Measurements from ENCODE around the gene MTFMT.
"Not testable (repeated sequence)": the region's sequence is repeated elsewhere in the genome, so short reads cannot be mapped to it uniquely, and the experiment has no call there.

MTFMT gene

GRCh38 chr15:65028921-65029735 is at the start of gene MTFMT:
MTFMT (minus strand) TSS chr15:65029639; CDS start chr15:65029613, 26 bp downstream.
- DNase-seq (ENCODE audit: low read depth) = peak; percentile 53

GRCh38 chr15:65077981-65078352 is 48.5 kb upstream of the MTFMT start:
- DNase-seq (ENCODE audit: low read depth) = no peak

GRCh38 chr15:65077291-65077980 is 48.0 kb upstream of the MTFMT start:
- no peak for DNase-seq (ENCODE audit: low read depth)

GRCh38 chr15:65076486-65077290 is 47.2 kb upstream of the MTFMT start, which contains the start of gene KBTBD13:
KBTBD13 (plus strand) TSS chr15:65076746; CDS start chr15:65076816, 70 bp downstream.
- DNase-seq (ENCODE audit: low read depth) = no peak

GRCh38 chr15:65075607-65076395 is 46.4 kb upstream of the MTFMT start:
- not testable (repeated sequence) for DNase-seq (ENCODE audit: low read depth)

GRCh38 chr15:65074946-65075345 is 45.5 kb upstream of the MTFMT start:
- DNase-seq (ENCODE audit: low read depth) = not testable (repeated sequence)

DNA sequence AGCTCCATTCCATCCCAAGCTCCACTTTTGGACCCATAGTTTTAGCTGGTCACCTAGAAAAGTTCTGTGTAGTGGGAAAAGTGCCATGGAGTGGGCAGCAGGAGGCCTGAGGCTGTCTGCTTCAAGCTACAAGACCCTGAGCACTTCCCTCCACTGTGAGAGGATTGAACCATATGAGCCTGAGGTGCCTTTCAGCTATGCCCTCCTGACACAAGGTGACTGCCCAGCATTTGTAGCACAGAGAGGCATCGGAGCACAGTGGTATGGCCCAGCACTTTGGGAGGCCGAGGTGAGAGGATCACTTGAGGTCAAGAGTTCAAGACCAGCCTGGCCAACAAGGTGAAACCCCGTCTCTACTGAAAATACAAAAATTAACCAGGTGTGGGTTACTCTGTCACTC is 43.2 kb upstream of the MTFMT start:
- DNase-seq (ENCODE audit: low read depth) = no peak

DNA sequence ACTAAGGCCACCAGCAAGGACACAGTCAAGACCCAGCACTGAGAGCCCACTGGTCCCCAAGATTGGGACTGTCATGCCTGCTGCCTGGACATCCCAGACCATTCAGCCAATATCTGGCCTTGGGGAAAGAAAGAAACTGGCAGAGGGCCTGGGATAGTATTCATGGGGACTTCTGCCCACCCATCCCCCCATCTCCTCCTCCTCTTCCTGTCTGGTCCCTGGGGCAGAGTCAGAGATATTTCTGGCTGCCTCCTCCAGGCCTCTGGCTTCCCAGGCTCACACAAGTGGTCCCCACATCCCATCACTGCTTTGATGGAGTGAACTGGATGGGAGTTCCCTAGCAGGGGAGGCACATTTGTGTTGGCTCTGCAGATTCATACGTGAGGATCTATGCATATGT is 42.6 kb upstream of the MTFMT start:
- no peak for DNase-seq (ENCODE audit: low read depth)

- DNase-seq (ENCODE audit: low read depth) = no peak
These were observed 42.0 kb upstream of the MTFMT start for GRCh38 chr15:65071381-65071811.

DNA sequence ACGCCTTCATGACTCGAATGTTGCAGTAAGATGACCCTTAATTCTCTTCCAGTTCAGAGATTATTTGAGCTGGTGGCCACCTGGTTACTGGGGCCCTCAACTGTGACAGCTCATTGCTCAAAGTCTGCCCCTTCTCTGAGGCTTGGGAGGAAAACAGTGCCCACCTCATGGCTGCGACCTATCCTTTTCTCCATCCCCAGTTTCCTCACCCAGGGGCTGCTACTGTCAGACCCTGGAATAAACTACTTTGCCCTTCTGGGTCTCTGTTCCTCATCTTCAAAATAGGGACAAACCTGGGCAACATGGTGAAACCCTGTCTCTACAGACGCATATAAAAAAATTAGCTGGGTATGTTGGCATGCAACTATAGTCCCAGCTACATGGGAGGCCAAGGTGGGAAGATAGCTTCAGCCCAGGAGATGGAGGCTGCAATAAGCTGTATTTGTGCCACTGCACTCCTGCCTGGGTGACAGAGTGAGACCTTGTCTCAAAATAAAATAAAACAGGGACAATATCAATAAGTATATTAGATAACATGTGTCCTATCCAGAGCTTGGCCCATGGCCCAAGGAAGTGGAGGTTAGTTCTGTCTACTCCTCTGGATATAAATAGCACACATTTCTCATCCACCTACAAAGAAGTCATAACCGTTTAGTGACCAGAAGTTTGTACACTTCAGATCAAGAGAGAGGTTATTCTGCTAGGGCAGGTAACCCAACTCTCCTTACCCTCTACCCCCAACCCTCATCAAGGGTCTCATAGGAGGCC is 40.5 kb upstream of the MTFMT start:
- no peak for DNase-seq (ENCODE audit: low read depth)

GRCh38 chr15:65069179-65069578 is 39.7 kb upstream of the MTFMT start:
- peak; percentile 77 for DNase-seq (ENCODE audit: low read depth)

- no peak for DNase-seq (ENCODE audit: low read depth)
These were observed 39.0 kb upstream of the MTFMT start for GRCh38 chr15:65068403-65068788.

DNA sequence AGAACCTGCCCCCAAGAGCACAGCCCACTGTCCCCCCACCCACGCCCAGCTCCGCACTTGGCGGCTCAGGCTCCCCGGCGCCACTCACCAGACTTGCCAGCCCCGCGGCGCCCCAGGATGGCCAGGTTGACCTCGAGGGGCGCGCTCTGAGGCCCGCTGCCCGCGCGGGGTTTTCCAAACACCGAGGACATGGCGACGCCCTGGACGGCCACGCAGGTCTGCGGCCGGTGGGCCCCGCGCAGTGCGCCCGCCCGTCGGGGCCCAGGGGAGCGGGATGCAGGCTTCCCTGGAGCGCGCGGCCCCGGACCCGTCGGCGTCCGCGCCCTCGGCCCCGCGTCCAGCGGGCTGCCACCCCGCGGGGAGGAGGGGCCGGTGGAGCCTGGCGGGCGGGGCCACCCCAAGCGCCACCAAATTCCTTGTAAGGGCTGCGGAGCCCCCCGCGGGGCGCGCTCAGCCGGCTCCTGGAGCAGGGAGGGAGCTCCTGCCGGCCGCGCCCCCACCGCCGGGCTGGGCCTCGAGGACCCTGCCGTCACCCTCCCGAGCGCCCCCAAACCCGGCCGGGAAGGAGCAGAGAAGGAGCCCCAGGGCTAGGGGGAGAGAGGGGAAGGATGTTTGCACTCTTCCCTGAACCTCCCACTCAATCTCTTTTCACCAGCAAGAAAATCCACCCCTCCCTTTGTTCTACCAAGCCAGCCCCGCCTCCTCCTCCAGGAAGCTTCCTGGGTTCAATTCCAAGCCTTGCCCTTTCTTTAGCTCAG is 38.4 kb upstream of the MTFMT start, which contains the start of gene RASL12:
RASL12 (minus strand) TSS at position 347 of the 758 bp plus-strand sequence; CDS start at position 191, 156 bp downstream.
- DNase-seq (ENCODE audit: low read depth) = no peak

- DNase-seq (ENCODE audit: low read depth) = no peak
These were observed 37.8 kb upstream of the MTFMT start for GRCh38 chr15:65067317-65067644.

DNA sequence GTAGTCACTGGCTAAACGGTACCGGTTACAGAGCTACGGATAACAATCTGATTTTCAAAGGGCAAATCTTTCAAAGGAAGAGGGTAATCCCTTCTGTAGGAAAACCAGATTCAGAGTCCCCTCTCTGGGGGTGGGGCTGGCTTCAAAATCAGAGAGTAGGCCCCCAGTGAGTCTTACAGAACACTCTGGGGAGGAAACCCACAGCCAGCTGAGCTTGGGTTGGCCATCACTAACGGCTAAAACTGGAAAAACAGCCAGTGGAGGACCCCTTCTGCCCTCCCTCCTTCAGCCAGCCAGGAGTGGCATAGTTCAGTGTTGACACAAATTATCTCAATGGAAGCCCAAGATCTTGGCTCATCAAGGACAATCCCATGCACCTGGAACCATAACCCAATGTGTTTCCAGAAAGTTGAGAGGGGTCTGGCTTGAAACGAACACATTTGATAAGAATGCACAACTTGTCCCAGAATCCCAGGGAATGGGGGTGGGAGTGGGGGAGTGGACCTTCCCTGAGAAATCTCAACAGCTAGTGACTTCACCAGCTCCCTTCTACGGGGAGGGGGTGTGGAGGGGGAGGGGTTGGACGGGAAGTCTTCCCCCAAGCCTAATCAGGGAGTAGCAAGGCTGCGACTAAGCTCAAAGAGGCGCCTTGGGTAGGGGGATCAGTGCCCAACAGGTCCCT is 37.3 kb upstream of the MTFMT start:
- DNase-seq (ENCODE audit: low read depth) = no peak

- no peak for DNase-seq (ENCODE audit: low read depth)
These were observed 36.7 kb upstream of the MTFMT start for GRCh38 chr15:65066001-65066634.

- DNase-seq (ENCODE audit: low read depth) = no peak
These were observed 33.3 kb upstream of the MTFMT start for GRCh38 chr15:65062726-65063125.

GRCh38 chr15:65062061-65062460 is 32.6 kb upstream of the MTFMT start:
- DNase-seq (ENCODE audit: low read depth) = no peak
